PC-9 (cell line): ENCODE measurements around the gene STXBP5.

Experiments
- EZH2 ChIP-seq: fragments of 200-600 bp; sonication (generic); IDR thresholded peaks from 2 replicates; pipeline ENCODE4 v1.8.0; 2017; ENCODE audit warnings: antibody characterized with exemption, low read depth
- TF ChIP-seq, protein P1 (sequence below): fragments of 200-600 bp; sonication (generic); conservative IDR thresholded peaks from 2 replicates; pipeline ENCODE4 v1.6.1; 2017; ENCODE audit warnings: mixed run types, antibody characterized with exemption, mild to moderate bottlenecking, moderate library complexity

DNA sequence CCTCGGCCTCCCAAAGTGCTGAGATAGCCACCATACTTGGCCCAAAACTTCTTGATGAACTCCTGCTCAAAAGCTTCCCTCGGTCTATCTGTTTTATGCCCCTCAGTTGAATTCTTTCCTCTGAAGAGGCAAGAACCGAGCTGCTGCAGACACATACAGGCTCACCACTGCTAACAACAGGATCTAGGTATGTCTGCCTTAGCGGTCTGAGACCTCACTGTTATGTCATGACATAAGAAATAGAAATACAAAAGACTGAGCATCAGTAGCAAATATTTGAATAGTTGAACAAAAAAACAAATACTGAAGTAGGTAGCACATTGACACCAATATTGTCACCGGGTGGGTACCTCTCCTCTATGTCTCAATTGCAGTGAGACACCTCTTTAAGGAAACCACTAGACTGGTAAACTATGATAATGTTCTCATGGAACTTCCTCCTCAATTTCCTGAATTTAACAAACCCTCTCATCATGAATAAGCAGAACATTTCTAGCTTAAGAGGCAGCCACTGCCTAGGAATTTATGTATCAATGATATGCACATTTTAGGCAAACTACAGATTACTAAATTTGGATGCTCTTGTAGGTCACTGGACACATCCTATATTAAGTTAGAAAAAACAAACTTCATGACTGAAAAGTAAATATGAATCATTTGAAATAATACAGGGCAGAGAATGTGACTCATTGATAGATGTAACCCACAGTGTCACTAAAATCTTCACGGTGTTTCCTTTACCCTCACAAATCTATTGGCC lies 9.4 kb upstream of the STXBP5 start:
- TF ChIP-seq, protein P1, sequence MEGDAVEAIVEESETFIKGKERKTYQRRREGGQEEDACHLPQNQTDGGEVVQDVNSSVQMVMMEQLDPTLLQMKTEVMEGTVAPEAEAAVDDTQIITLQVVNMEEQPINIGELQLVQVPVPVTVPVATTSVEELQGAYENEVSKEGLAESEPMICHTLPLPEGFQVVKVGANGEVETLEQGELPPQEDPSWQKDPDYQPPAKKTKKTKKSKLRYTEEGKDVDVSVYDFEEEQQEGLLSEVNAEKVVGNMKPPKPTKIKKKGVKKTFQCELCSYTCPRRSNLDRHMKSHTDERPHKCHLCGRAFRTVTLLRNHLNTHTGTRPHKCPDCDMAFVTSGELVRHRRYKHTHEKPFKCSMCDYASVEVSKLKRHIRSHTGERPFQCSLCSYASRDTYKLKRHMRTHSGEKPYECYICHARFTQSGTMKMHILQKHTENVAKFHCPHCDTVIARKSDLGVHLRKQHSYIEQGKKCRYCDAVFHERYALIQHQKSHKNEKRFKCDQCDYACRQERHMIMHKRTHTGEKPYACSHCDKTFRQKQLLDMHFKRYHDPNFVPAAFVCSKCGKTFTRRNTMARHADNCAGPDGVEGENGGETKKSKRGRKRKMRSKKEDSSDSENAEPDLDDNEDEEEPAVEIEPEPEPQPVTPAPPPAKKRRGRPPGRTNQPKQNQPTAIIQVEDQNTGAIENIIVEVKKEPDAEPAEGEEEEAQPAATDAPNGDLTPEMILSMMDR, result no peak
- TF ChIP-seq EZH2, result no peak
